Neural crest cell (in vitro differentiated cells): Measurements from ENCODE around the gene ITSN1. TPM values are rescaled to one million over a fixed set of nuclear protein-coding genes. Genes with fewer than 3 reads are reported as not detected.

Experiments used
- DNase-seq: peaks from one replicate; pipeline ENCODE4 v3.0.0; 2021; ENCODE audit warnings: low read depth, mixed read lengths, low spot score
- H3K27ac Mint-ChIP-seq: one replicate; pipeline ENCODE4 v1.8.0; 2021; ENCODE audit warnings: mild to moderate bottlenecking, mixed read lengths; ENCODE audit not compliant: unreplicated experiment
- H3K27me3 Mint-ChIP-seq: 2 replicates; pipeline ENCODE4 v1.8.0; 2021; ENCODE audit warnings: low read depth, mild to moderate bottlenecking, mixed read lengths
- H3K36me3 Mint-ChIP-seq: 2 replicates; pipeline ENCODE4 v1.8.0; 2021; ENCODE audit warnings: low read depth, mild to moderate bottlenecking, mixed read lengths
- H3K4me1 Mint-ChIP-seq: 2 replicates; pipeline ENCODE4 v1.8.0; 2021; ENCODE audit warnings: mixed read lengths
- H3K4me3 Mint-ChIP-seq: one replicate; pipeline ENCODE4 v1.8.0; 2021; ENCODE audit warnings: mild to moderate bottlenecking, mixed read lengths
- H3K9me3 Mint-ChIP-seq: 2 replicates; pipeline ENCODE4 v1.8.0; 2021; ENCODE audit warnings: mixed read lengths
- CTCF ChIP-seq: fragments of 200-600 bp; sonication (generic); conservative IDR thresholded peaks from 2 replicates; pipeline ENCODE4 v1.5.0; 2021; ENCODE audit warnings: antibody characterized with exemption, mild to moderate bottlenecking
- total RNA-seq: library from RNA; stranded (reverse); gene quantifications from 2 replicates; pipeline ENCODE4 v1.2.1, GENCODE V29; 2021

The ITSN1 gene
- total RNA-seq, 1 donor from 2014 or later = 62.7 TPM

- H3K4me1 Mint-ChIP-seq = peaks cover 15% of the 10 kb centered on the region
- no peaks in the 10 kb centered on the region for H3K9me3 Mint-ChIP-seq
- peaks cover 45% of the 10 kb centered on the region for H3K36me3 Mint-ChIP-seq
- no peak for TF ChIP-seq CTCF
- H3K27ac Mint-ChIP-seq = no peak overlapping the region
- no peak for DNase-seq
- no peak overlapping the region for H3K4me3 Mint-ChIP-seq
- no peaks in the 10 kb centered on the region for H3K27me3 Mint-ChIP-seq
Measured at GRCh38 chr21:33835920-33836319, 193.6 kb downstream of the ITSN1 start.

- DNase-seq = no peak
- H3K36me3 Mint-ChIP-seq = peaks cover 43% of the 10 kb centered on the region
- peaks cover 15% of the 10 kb centered on the region for H3K4me1 Mint-ChIP-seq
- no peaks in the 10 kb centered on the region for H3K9me3 Mint-ChIP-seq
- H3K27me3 Mint-ChIP-seq = no peaks in the 10 kb centered on the region
- no peak overlapping the region for H3K27ac Mint-ChIP-seq
- no peak overlapping the region for H3K4me3 Mint-ChIP-seq
- no peak for TF ChIP-seq CTCF
Measured at GRCh38 chr21:33836408-33836807, 194.1 kb downstream of the ITSN1 start.

GRCh38 chr21:33839167-33839716 is 196.9 kb downstream of the ITSN1 start:
- Mint-ChIP-seq H3K36me3 (peaks cover 30% of the 10 kb centered on the region), H3K4me1 (peaks cover 32% of the 10 kb centered on the region), H3K27ac (no peak overlapping the region), H3K4me3 (no peak overlapping the region), H3K9me3 (no peaks in the 10 kb centered on the region), H3K27me3 (no peaks in the 10 kb centered on the region)
- no peak for TF ChIP-seq CTCF
- no peak for DNase-seq

GRCh38 chr21:33839806-33840205 is 197.5 kb downstream of the ITSN1 start:
- TF ChIP-seq CTCF = no peak
- no peaks in the 10 kb centered on the region for H3K27me3 Mint-ChIP-seq
- no peak overlapping the region for H3K4me3 Mint-ChIP-seq
- peaks cover 28% of the 10 kb centered on the region for H3K36me3 Mint-ChIP-seq
- H3K4me1 Mint-ChIP-seq = peaks cover 32% of the 10 kb centered on the region
- no peak for DNase-seq
- no peaks in the 10 kb centered on the region for H3K9me3 Mint-ChIP-seq
- H3K27ac Mint-ChIP-seq = no peak overlapping the region

GRCh38 chr21:33840771-33841170 is 198.5 kb downstream of the ITSN1 start:
- Mint-ChIP-seq H3K27ac (no peak overlapping the region), H3K4me3 (no peak overlapping the region)

More at GRCh38 chr21:33840771-33841170, 198.5 kb downstream of the ITSN1 start:
- TF ChIP-seq CTCF = no peak
- peaks cover 24% of the 10 kb centered on the region for H3K36me3 Mint-ChIP-seq
- peaks cover 35% of the 10 kb centered on the region for H3K4me1 Mint-ChIP-seq
- no peak for DNase-seq
- H3K9me3 Mint-ChIP-seq = no peaks in the 10 kb centered on the region
- H3K27me3 Mint-ChIP-seq = no peaks in the 10 kb centered on the region
